HepG2 (cell line): ENCODE data around the gene PIK3IP1. TPM values are rescaled to one million over a fixed set of nuclear protein-coding genes. Genes with fewer than 3 reads are reported as not detected.

ENCODE experiments used
- ATF2 ChIP-seq: sonication (generic); formaldehyde crosslinking; IDR thresholded peaks from 2 replicates; pipeline ENCODE4 v1.4.0; 2020; ENCODE audit warnings: missing genetic modification reagents
- BORCS8-MEF2B ChIP-seq: sonication (generic); formaldehyde crosslinking; IDR thresholded peaks from 2 replicates; pipeline ENCODE4 v1.8.0; 2022; ENCODE audit warnings: mild to moderate bottlenecking, missing genetic modification reagents
- CAMTA2 ChIP-seq: sonication (generic); formaldehyde crosslinking; IDR thresholded peaks from 2 replicates; pipeline ENCODE4 v1.4.0; 2020; ENCODE audit warnings: mild to moderate bottlenecking, missing genetic modification reagents, borderline replicate concordance
- FOXK2 ChIP-seq: fragments of 450-650 bp; IDR thresholded peaks from 2 replicates; pipeline ENCODE4 v1.6.1; 2016
- HMGXB4 ChIP-seq, 2 experiments: sonication (generic) in 1 of 2; formaldehyde crosslinking in 1 of 2; IDR thresholded peaks; 2 replicates each; pipeline versions ENCODE4 v1.4.0 to v1.6.1; 2018 to 2020; ENCODE audit warnings: missing genetic modification reagents in 2 of 2, borderline replicate concordance in 1 of 2, low read depth in 1 of 2, mild to moderate bottlenecking in 1 of 2, missing biosample characterization in 1 of 2
- HNF4G ChIP-seq, 2 experiments: sonication (generic) in 1 of 2; formaldehyde crosslinking in 1 of 2; IDR thresholded peaks; 2 replicates each; pipeline versions ENCODE4 v1.4.0 to v1.6.1; 2011 to 2020; ENCODE audit warnings: borderline replicate concordance in 2 of 2, low read depth in 2 of 2, mild to moderate bottlenecking in 2 of 2, low read length in 1 of 2, missing genetic modification reagents in 1 of 2, moderate library complexity in 1 of 2
- IRF1 ChIP-seq: sonication (generic); formaldehyde crosslinking; IDR thresholded peaks from 2 replicates; pipeline ENCODE4 v1.4.0; 2020; ENCODE audit warnings: low read depth, mild to moderate bottlenecking, missing genetic modification reagents
- IRF9 ChIP-seq: sonication (generic); formaldehyde crosslinking; IDR thresholded peaks from 2 replicates; pipeline ENCODE4 v1.8.0; 2022; ENCODE audit warnings: missing genetic modification reagents, mild to moderate bottlenecking, borderline replicate concordance
- KLF15 ChIP-seq: sonication (generic); formaldehyde crosslinking; IDR thresholded peaks from 2 replicates; pipeline ENCODE4 v1.8.1; 2023; ENCODE audit warnings: borderline replicate concordance, mild to moderate bottlenecking, inconsistent platforms, missing genetic modification reagents, mixed read lengths
- MEIS2 ChIP-seq: sonication (generic); formaldehyde crosslinking; IDR thresholded peaks from 2 replicates; pipeline ENCODE4 v1.9.0; 2021; ENCODE audit warnings: mild to moderate bottlenecking, missing genetic modification reagents
- MIER2 ChIP-seq: IDR thresholded peaks from 2 replicates; pipeline ENCODE4 v1.6.1; 2016; ENCODE audit warnings: missing biosample characterization, missing genetic modification reagents
- NAIF1 ChIP-seq: sonication (generic); formaldehyde crosslinking; IDR thresholded peaks from 2 replicates; pipeline ENCODE4 v1.5.0; 2020; ENCODE audit warnings: mild to moderate bottlenecking, missing genetic modification reagents, borderline replicate concordance
- POGZ ChIP-seq: sonication (generic); formaldehyde crosslinking; IDR thresholded peaks from 2 replicates; pipeline ENCODE4 v1.4.0; 2020; ENCODE audit warnings: mild to moderate bottlenecking, missing genetic modification reagents
- SNAI1 ChIP-seq: sonication (generic); formaldehyde crosslinking; IDR thresholded peaks from 2 replicates; pipeline ENCODE4 v1.5.0; 2020; ENCODE audit warnings: mild to moderate bottlenecking, missing genetic modification reagents, borderline replicate concordance
- ZNF121 ChIP-seq: sonication (generic); formaldehyde crosslinking; IDR thresholded peaks from 2 replicates; pipeline ENCODE4 v1.5.0; 2020; ENCODE audit warnings: mild to moderate bottlenecking, missing genetic modification reagents
- ZNF160 ChIP-seq: sonication (generic); formaldehyde crosslinking; IDR thresholded peaks from 2 replicates; pipeline ENCODE4 v1.8.0; 2022; ENCODE audit warnings: mild to moderate bottlenecking, inconsistent platforms, missing genetic modification reagents
- ZNF251 ChIP-seq: sonication (generic); formaldehyde crosslinking; IDR thresholded peaks from 2 replicates; pipeline ENCODE4 v1.9.0; 2021; ENCODE audit warnings: mild to moderate bottlenecking, missing genetic modification reagents
- ZNF414 ChIP-seq: sonication (generic); formaldehyde crosslinking; IDR thresholded peaks from 2 replicates; pipeline ENCODE4 v1.5.0; 2020; ENCODE audit warnings: missing genetic modification reagents
- ZNF460 ChIP-seq: sonication (generic); formaldehyde crosslinking; IDR thresholded peaks from 2 replicates; pipeline ENCODE4 v1.5.1; 2020; ENCODE audit warnings: missing genetic modification reagents, mild to moderate bottlenecking, borderline replicate concordance
- ZNF546 ChIP-seq: sonication (generic); formaldehyde crosslinking; conservative IDR thresholded peaks from 2 replicates; pipeline ENCODE4 v1.8.1; 2023; ENCODE audit warnings: mild to moderate bottlenecking, missing genetic modification reagents
- ZNF691 ChIP-seq: sonication (generic); formaldehyde crosslinking; IDR thresholded peaks from 2 replicates; pipeline ENCODE4 v1.4.0; 2020; ENCODE audit warnings: missing genetic modification reagents, low read depth, mild to moderate bottlenecking, borderline replicate concordance
- ZSCAN12 ChIP-seq: sonication (generic); formaldehyde crosslinking; IDR thresholded peaks from 2 replicates; pipeline ENCODE4 v1.9.0; 2021; ENCODE audit warnings: mild to moderate bottlenecking, missing genetic modification reagents
- polyA plus RNA-seq, 8 experiments: library from polyadenylated mRNA; depleted of rRNA in 3 of 8; stranded (reverse) in 7 of 8; unstranded in 1 of 8; fragments of >200 nt; fragmentation: Illumina TruSeq in 4 of 8; extraction: Trizol in 4 of 8; gene quantifications; 2 replicates each; pipeline versions ENCODE4 v1.2.1 to v1.2.3, GENCODE V29; 2011 to 2016; ENCODE audit warnings: low read depth in 4 of 8, missing spikeins in 1 of 8, mixed read lengths in 1 of 8; ENCODE audit not compliant: insufficient read depth in 1 of 8
- total RNA-seq, 5 experiments: library from RNA; depleted of rRNA; stranded (reverse); fragments of >200 nt; fragmentation: Illumina TruSeq; extraction: Trizol; gene quantifications; 2 replicates each; pipeline ENCODE4 v1.2.3, GENCODE V29; 2016; ENCODE audit warnings: low read depth in 1 of 5

The PIK3IP1 gene
- total and polyA plus RNA-seq, 2 of the 13 experiments (the other 11 are each of a cell fraction or from before 2014, with no cell fraction given), result 1.3 to 2.5 TPM

GRCh38 chr22:31292236-31292989, at the start of gene PIK3IP1 (continued):
- TF ChIP-seq HMGXB4 (CRISPR knock-in tag; IDR thresholded peaks at IDR 0.05; ENCODE audit: borderline replicate concordance in 1 of 2, low read depth in 1 of 2), result peak; percentile 50 to 75; a peak in 2 of 4 replicates
- TF ChIP-seq ZNF546 (CRISPR knock-in tag), result no peak
- no peak for TF ChIP-seq IRF1 (CRISPR knock-in tag)
- TF ChIP-seq CAMTA2 (CRISPR knock-in tag), result no peak
- TF ChIP-seq KLF15, result no peak
- no peak for TF ChIP-seq IRF9 (CRISPR knock-in tag)
- no peak for TF ChIP-seq ZNF414 (CRISPR knock-in tag)
- no peak for TF ChIP-seq POGZ (CRISPR knock-in tag)
- no peak for TF ChIP-seq MEIS2 (CRISPR knock-in tag)
- TF ChIP-seq MIER2 (CRISPR knock-in tag), result no peak
- TF ChIP-seq ZSCAN12, result peak; percentile 53; the same call in 1 of the 2 replicates
- no peak for TF ChIP-seq SNAI1
- no peak for TF ChIP-seq ZNF160 (CRISPR knock-in tag)
- no peak for TF ChIP-seq ZNF460 (CRISPR knock-in tag)
- no peak for TF ChIP-seq ZNF251 (CRISPR knock-in tag)
- TF ChIP-seq FOXK2, result peak; percentile 59; the same call in 1 of the 2 replicates
- no peak for TF ChIP-seq ZNF121 (CRISPR knock-in tag)
- TF ChIP-seq BORCS8-MEF2B (CRISPR knock-in tag), result 0 out of 2 replicates have a peak, but pooled peaks have one; percentile 55
- no peak for TF ChIP-seq HNF4G (IDR thresholded peaks at IDR 0.05; ENCODE audit: borderline replicate concordance, low read depth, low read length)
- TF ChIP-seq HNF4G (CRISPR knock-in tag; IDR thresholded peaks at IDR 0.05; ENCODE audit: borderline replicate concordance, low read depth), result no peak
- no peak for TF ChIP-seq NAIF1 (CRISPR knock-in tag)
- no peak for TF ChIP-seq ZNF691 (CRISPR knock-in tag)
- TF ChIP-seq ATF2, result no peak
